ENCODE data around the gene BASP1. TPM values are rescaled to one million over a fixed set of nuclear protein-coding genes. Genes with fewer than 3 reads are reported as not detected.

Gene BASP1
- polyA plus RNA-seq, 1 of the 3 experiments (the other 2 are of a cell fraction): 107 TPM

- POLR2A ChIA-PET: no interaction called here
- Histone ChIP-seq H3K79me2 (ENCODE audit: insufficient read depth) (no peaks in the 10 kb centered on the region), H3K9ac (no peak overlapping the region), H3K27ac (ENCODE audit: low read depth in 2 of 2, low read length in 1 of 2) (no peak overlapping the region), H3K36me3 (replicated peaks in 1 of 2; ENCODE audit: control insufficient read depth in 1 of 2, insufficient read depth in 2 of 2, low read length in 1 of 2) (no peaks in the 10 kb centered on the region), H3F3A (replicated peaks; ENCODE audit: insufficient read depth) (no peaks in the 10 kb centered on the region), H4K20me1 (ENCODE audit: insufficient read depth) (no peaks in the 10 kb centered on the region), H3K9me3 (no peaks in the 10 kb centered on the region), H3K4me2 (no peak overlapping the region), H3K27me3 (ENCODE audit: insufficient read depth) (no peaks in the 10 kb centered on the region), H3K4me1 (ENCODE audit: control insufficient read depth in 1 of 2, insufficient read depth in 2 of 2, low read depth in 1 of 2, low read length in 1 of 2) (no peaks in the 10 kb centered on the region; a peak in 1 of 4 replicates), H3K9me2 (no peaks in the 10 kb centered on the region), H2AFZ (ENCODE audit: low read depth) (no peak overlapping the region), H3K4me3 (ENCODE audit: low read depth in 2 of 2, low read length in 1 of 2) (no peak overlapping the region)
- TF ChIP-seq IRF3 (IDR thresholded peaks at IDR 0.05; ENCODE audit: low read depth, low read length) (no peak), JUND (IDR thresholded peaks at IDR 0.05) (no peak), MXI1 (IDR thresholded peaks at IDR 0.05; ENCODE audit: low read depth, low read length) (no peak), ZBTB33 (IDR thresholded peaks at IDR 0.05; ENCODE audit: borderline replicate concordance, low read depth) (no peak), RXRA (IDR thresholded peaks at IDR 0.05; ENCODE audit: borderline replicate concordance, low read depth) (no peak), NRF1 (IDR thresholded peaks at IDR 0.05; ENCODE audit: low read depth, low read length) (no peak), REST (IDR thresholded peaks at IDR 0.05; ENCODE audit: low read depth, low read length) (no peak), GABPA (IDR thresholded peaks at IDR 0.05; ENCODE audit: low read depth) (no peak), TCF12 (IDR thresholded peaks at IDR 0.05) (no peak), SIN3A (IDR thresholded peaks at IDR 0.05; ENCODE audit: borderline replicate concordance, low read depth, low read length) (no peak)
- 55% methylated on average over 5 of the region's 5 CpGs for WGBS (ENCODE audit: low lambda C conversion rate)
- no peak for DNase-seq
- CTCF ChIA-PET: no interaction called here
Observed at GRCh38 chr5:17305017-17305416, 87.6 kb downstream of the BASP1 start.
